ENCODE measurements around the gene KCNK18.
"Not testable (repeated sequence)": the region's sequence is repeated elsewhere in the genome, so short reads cannot be mapped to it uniquely, and the experiment has no call there.

Gene KCNK18

GRCh38 chr10:117184296-117184695 is 13.0 kb upstream of the KCNK18 start:
- Histone ChIP-seq H3K27ac (ENCODE audit: low read length) (no peak overlapping the region), H3K4me3 (ENCODE audit: low read depth in 1 of 2, low read length in 2 of 2) (no peak overlapping the region), H3K4me2 (ENCODE audit: insufficient read depth, low read length) (no peak overlapping the region), H3K4me1 (ENCODE audit: insufficient read depth, low read length) (no peaks in the 10 kb centered on the region), H3K9ac (ENCODE audit: low read depth, low read length) (no peak overlapping the region), H3K27me3 (ENCODE audit: insufficient read depth, low read length, poor library complexity) (no peaks in the 10 kb centered on the region), H3K36me3 (ENCODE audit: insufficient read depth, low read length) (no peaks in the 10 kb centered on the region), H3K9me3 (ENCODE audit: insufficient read depth, low read length, severe bottlenecking) (peaks cover 7% of the 10 kb centered on the region), H4K20me1 (ENCODE audit: insufficient read depth, low read length) (no peaks in the 10 kb centered on the region), H3K79me2 (ENCODE audit: insufficient read depth, low read length) (no peaks in the 10 kb centered on the region), H2AFZ (ENCODE audit: low read depth, low read length) (no peak overlapping the region)
- TF ChIP-seq EZH2 (IDR thresholded peaks at IDR 0.05; ENCODE audit: borderline replicate concordance, low read depth, low read length, severe bottlenecking), result no peak
- TF ChIP-seq CTCF (IDR thresholded peaks at IDR 0.05; ENCODE audit: borderline replicate concordance, extremely low read depth, low read length, poor library complexity, severe bottlenecking), result no peak
- no peak for ATAC-seq (ENCODE audit: insufficient read depth, low read depth)
- DNase-seq, result no peak

- H3K79me2 ChIP-seq (ENCODE audit: insufficient read depth, low read length), result no peaks in the 10 kb centered on the region
- H3K9ac ChIP-seq (ENCODE audit: low read depth, low read length), result no peak overlapping the region
- TF ChIP-seq EZH2 (IDR thresholded peaks at IDR 0.05; ENCODE audit: borderline replicate concordance, low read depth, low read length, severe bottlenecking) (no peak), CTCF (IDR thresholded peaks at IDR 0.05; ENCODE audit: borderline replicate concordance, extremely low read depth, low read length, poor library complexity, severe bottlenecking) (no peak)
Observed at GRCh38 chr10:117184821-117185220, 12.5 kb upstream of the KCNK18 start.

GRCh38 chr10:117185817-117186216 is 11.5 kb upstream of the KCNK18 start:
- ATAC-seq (ENCODE audit: insufficient read depth, low read depth), result not testable (repeated sequence)

More at GRCh38 chr10:117184821-117185220, 12.5 kb upstream of the KCNK18 start:
- H3K4me3 ChIP-seq (ENCODE audit: low read depth in 1 of 2, low read length in 2 of 2), result no peak overlapping the region
- H3K27me3 ChIP-seq (ENCODE audit: insufficient read depth, low read length, poor library complexity), result no peaks in the 10 kb centered on the region
- H3K4me1 ChIP-seq (ENCODE audit: insufficient read depth, low read length), result no peaks in the 10 kb centered on the region
- no peaks in the 10 kb centered on the region for H3K36me3 ChIP-seq (ENCODE audit: insufficient read depth, low read length)
- DNase-seq (no peak), ATAC-seq (ENCODE audit: insufficient read depth, low read depth) (no peak)
- H3K9me3 ChIP-seq (ENCODE audit: insufficient read depth, low read length, severe bottlenecking), result peaks cover 9% of the 10 kb centered on the region
- H2AFZ ChIP-seq (ENCODE audit: low read depth, low read length), result no peak overlapping the region
- no peak overlapping the region for H3K27ac ChIP-seq (ENCODE audit: low read length)
- no peaks in the 10 kb centered on the region for H4K20me1 ChIP-seq (ENCODE audit: insufficient read depth, low read length)
- H3K4me2 ChIP-seq (ENCODE audit: insufficient read depth, low read length), result no peak overlapping the region

GRCh38 chr10:117186832-117187615 is 10.3 kb upstream of the KCNK18 start:
- ATAC-seq (ENCODE audit: insufficient read depth, low read depth) (peak; percentile 47; the same call in 1 of the 3 replicates), DNase-seq (no peak)
- TF ChIP-seq EZH2 (IDR thresholded peaks at IDR 0.05; ENCODE audit: borderline replicate concordance, low read depth, low read length, severe bottlenecking) (no peak), CTCF (IDR thresholded peaks at IDR 0.05; ENCODE audit: borderline replicate concordance, extremely low read depth, low read length, poor library complexity, severe bottlenecking) (no peak)
- no peak overlapping the region for H3K4me2 ChIP-seq (ENCODE audit: insufficient read depth, low read length)
- no peaks in the 10 kb centered on the region for H3K4me1 ChIP-seq (ENCODE audit: insufficient read depth, low read length)
- no peaks in the 10 kb centered on the region for H3K27me3 ChIP-seq (ENCODE audit: insufficient read depth, low read length, poor library complexity)
- no peak overlapping the region for H3K4me3 ChIP-seq (ENCODE audit: low read depth in 1 of 2, low read length in 2 of 2)
- H4K20me1 ChIP-seq (ENCODE audit: insufficient read depth, low read length), result no peaks in the 10 kb centered on the region
- H3K36me3 ChIP-seq (ENCODE audit: insufficient read depth, low read length), result no peaks in the 10 kb centered on the region
- H2AFZ ChIP-seq (ENCODE audit: low read depth, low read length), result 0 out of 2 replicates have a peak overlapping the region, but pooled peaks have one; percentile 22
- H3K79me2 ChIP-seq (ENCODE audit: insufficient read depth, low read length), result no peaks in the 10 kb centered on the region
- H3K27ac ChIP-seq (ENCODE audit: low read length), result no peak overlapping the region
- peaks cover 9% of the 10 kb centered on the region for H3K9me3 ChIP-seq (ENCODE audit: insufficient read depth, low read length, severe bottlenecking)
- no peak overlapping the region for H3K9ac ChIP-seq (ENCODE audit: low read depth, low read length)

More at GRCh38 chr10:117185817-117186216, 11.5 kb upstream of the KCNK18 start:
- not testable (repeated sequence) for H2AFZ ChIP-seq (ENCODE audit: low read depth, low read length); H4K20me1 ChIP-seq (ENCODE audit: insufficient read depth, low read length); H3K9me3 ChIP-seq (ENCODE audit: insufficient read depth, low read length, severe bottlenecking); DNase-seq; H3K36me3 ChIP-seq (ENCODE audit: insufficient read depth, low read length); H3K9ac ChIP-seq (ENCODE audit: low read depth, low read length); H3K27me3 ChIP-seq (ENCODE audit: insufficient read depth, low read length, poor library complexity); H3K4me1 ChIP-seq (ENCODE audit: insufficient read depth, low read length); H3K4me2 ChIP-seq (ENCODE audit: insufficient read depth, low read length); H3K4me3 ChIP-seq (ENCODE audit: low read depth in 1 of 2, low read length in 2 of 2); H3K27ac ChIP-seq (ENCODE audit: low read length); H3K79me2 ChIP-seq (ENCODE audit: insufficient read depth, low read length)
